Measurements from ENCODE around the gene LRRC3C. TPM values are rescaled to one million over a fixed set of nuclear protein-coding genes. Genes with fewer than 3 reads are reported as not detected.

Gene LRRC3C
- polyA plus RNA-seq, 1 donor from 2014 or later, result not detected

DNA sequence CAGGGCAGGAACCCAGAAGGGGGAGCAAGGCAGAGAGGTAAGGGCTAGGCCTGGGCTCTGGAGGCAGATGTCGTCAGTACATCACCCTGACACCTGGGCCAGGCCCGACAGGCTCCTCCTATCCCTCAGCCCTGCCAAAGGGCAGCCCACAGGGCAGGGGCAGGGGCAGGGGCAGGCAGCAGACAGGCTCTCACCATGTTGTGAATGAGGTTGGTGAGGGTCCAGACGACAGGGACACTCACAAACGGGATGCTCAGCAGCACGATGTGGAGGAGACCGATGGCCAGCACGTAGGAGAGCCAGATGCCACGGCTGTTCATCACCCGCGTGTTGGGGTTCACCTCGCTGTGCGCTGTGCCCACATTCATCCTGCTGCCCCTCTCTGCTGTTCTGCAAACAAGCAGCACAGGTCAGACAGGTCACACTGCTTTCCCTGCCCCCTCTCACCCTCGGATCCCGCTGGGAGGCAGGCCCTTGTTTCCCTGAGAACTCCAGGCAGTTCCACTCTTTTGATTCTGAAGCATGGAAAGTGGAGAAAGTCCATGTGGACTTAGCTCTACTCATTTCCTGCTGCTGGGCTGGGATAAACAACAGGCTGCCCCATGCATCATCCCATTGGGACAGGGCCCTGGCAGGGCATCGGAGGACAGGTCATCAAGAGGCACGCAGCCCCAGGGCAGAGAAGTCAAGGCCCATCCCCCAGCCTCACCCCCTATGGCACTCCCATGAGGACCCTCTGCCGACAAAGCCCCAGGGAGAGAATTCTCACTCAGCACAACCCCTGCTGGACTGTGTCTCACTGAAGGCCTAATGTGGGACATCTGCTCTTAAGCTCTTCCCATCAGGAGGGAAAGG lies 3.5 kb upstream of the LRRC3C start:
- Histone ChIP-seq H3K9ac (ENCODE audit: low read length) (no peak overlapping the region), H4K20me1 (ENCODE audit: insufficient read depth) (no peaks in the 10 kb centered on the region), H3K9me3 (ENCODE audit: low read length) (no peaks in the 10 kb centered on the region), H3K27ac (ENCODE audit: low read length) (no peak overlapping the region), H3K79me2 (replicated peaks; ENCODE audit: insufficient read depth, low read length) (peaks cover 15% of the 10 kb centered on the region), H3F3A (ENCODE audit: insufficient read depth, low read length, poor library complexity, severe bottlenecking) (no peaks in the 10 kb centered on the region), H2AFZ (ENCODE audit: low read depth, low read length) (no peak overlapping the region), H3K4me2 (ENCODE audit: low read length) (no peak overlapping the region), H3K9me2 (ENCODE audit: insufficient read depth, low read length) (no peaks in the 10 kb centered on the region), H3K4me3 (ENCODE audit: low read length) (no peak overlapping the region), H3K36me3 (ENCODE audit: insufficient read depth, low read length) (no peaks in the 10 kb centered on the region), H3K27me3 (ENCODE audit: insufficient read depth, low read depth, low read length) (no peaks in the 10 kb centered on the region)
- TF ChIP-seq EZH2 (IDR thresholded peaks at IDR 0.05; ENCODE audit: borderline replicate concordance, insufficient read depth, low read length, poor library complexity, severe bottlenecking) (no peak), CTCF (IDR thresholded peaks at IDR 0.05; ENCODE audit: poor library complexity, severe bottlenecking) (no peak), TAF1 (IDR thresholded peaks at IDR 0.05; ENCODE audit: low read depth) (no peak), EP300 (conservative IDR thresholded peaks at IDR 0.05; ENCODE audit: poor library complexity, severe bottlenecking) (no peak), RAD21 (conservative IDR thresholded peaks at IDR 0.05) (no peak), SMC3 (conservative IDR thresholded peaks at IDR 0.05; ENCODE audit: poor library complexity) (no peak), POLR2AphosphoS5 (IDR thresholded peaks at IDR 0.05) (no peak), MXI1 (conservative IDR thresholded peaks at IDR 0.05; ENCODE audit: poor library complexity, severe bottlenecking) (no peak)
- TF ChIP-seq, protein P1, sequence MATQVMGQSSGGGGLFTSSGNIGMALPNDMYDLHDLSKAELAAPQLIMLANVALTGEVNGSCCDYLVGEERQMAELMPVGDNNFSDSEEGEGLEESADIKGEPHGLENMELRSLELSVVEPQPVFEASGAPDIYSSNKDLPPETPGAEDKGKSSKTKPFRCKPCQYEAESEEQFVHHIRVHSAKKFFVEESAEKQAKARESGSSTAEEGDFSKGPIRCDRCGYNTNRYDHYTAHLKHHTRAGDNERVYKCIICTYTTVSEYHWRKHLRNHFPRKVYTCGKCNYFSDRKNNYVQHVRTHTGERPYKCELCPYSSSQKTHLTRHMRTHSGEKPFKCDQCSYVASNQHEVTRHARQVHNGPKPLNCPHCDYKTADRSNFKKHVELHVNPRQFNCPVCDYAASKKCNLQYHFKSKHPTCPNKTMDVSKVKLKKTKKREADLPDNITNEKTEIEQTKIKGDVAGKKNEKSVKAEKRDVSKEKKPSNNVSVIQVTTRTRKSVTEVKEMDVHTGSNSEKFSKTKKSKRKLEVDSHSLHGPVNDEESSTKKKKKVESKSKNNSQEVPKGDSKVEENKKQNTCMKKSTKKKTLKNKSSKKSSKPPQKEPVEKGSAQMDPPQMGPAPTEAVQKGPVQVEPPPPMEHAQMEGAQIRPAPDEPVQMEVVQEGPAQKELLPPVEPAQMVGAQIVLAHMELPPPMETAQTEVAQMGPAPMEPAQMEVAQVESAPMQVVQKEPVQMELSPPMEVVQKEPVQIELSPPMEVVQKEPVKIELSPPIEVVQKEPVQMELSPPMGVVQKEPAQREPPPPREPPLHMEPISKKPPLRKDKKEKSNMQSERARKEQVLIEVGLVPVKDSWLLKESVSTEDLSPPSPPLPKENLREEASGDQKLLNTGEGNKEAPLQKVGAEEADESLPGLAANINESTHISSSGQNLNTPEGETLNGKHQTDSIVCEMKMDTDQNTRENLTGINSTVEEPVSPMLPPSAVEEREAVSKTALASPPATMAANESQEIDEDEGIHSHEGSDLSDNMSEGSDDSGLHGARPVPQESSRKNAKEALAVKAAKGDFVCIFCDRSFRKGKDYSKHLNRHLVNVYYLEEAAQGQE (IDR thresholded peaks at IDR 0.05; ENCODE audit: borderline replicate concordance), result no peak

- TF ChIP-seq RAD21 (conservative IDR thresholded peaks at IDR 0.05) (no peak), TAF1 (IDR thresholded peaks at IDR 0.05; ENCODE audit: low read depth) (no peak), CTCF (IDR thresholded peaks at IDR 0.05; ENCODE audit: poor library complexity, severe bottlenecking) (no peak), MXI1 (conservative IDR thresholded peaks at IDR 0.05; ENCODE audit: poor library complexity, severe bottlenecking) (no peak), EP300 (conservative IDR thresholded peaks at IDR 0.05; ENCODE audit: poor library complexity, severe bottlenecking) (no peak), SMC3 (conservative IDR thresholded peaks at IDR 0.05; ENCODE audit: poor library complexity) (no peak), POLR2AphosphoS5 (IDR thresholded peaks at IDR 0.05) (no peak), EZH2 (IDR thresholded peaks at IDR 0.05; ENCODE audit: borderline replicate concordance, insufficient read depth, low read length, poor library complexity, severe bottlenecking) (no peak)
- TF ChIP-seq, protein P1 (IDR thresholded peaks at IDR 0.05; ENCODE audit: borderline replicate concordance), result no peak
- H3K79me2 ChIP-seq (replicated peaks; ENCODE audit: insufficient read depth, low read length), result peaks cover 15% of the 10 kb centered on the region
Observed at GRCh38 chr17:39924691-39925055, 2.9 kb upstream of the LRRC3C start.

More at GRCh38 chr17:39924691-39925055, 2.9 kb upstream of the LRRC3C start:
- Histone ChIP-seq H3K27ac (ENCODE audit: low read length) (no peak overlapping the region), H4K20me1 (ENCODE audit: insufficient read depth) (no peaks in the 10 kb centered on the region), H3F3A (ENCODE audit: insufficient read depth, low read length, poor library complexity, severe bottlenecking) (no peaks in the 10 kb centered on the region), H3K27me3 (ENCODE audit: insufficient read depth, low read depth, low read length) (no peaks in the 10 kb centered on the region), H3K4me2 (ENCODE audit: low read length) (no peak overlapping the region), H3K9me3 (ENCODE audit: low read length) (no peaks in the 10 kb centered on the region), H3K9me2 (ENCODE audit: insufficient read depth, low read length) (no peaks in the 10 kb centered on the region), H2AFZ (ENCODE audit: low read depth, low read length) (no peak overlapping the region), H3K36me3 (ENCODE audit: insufficient read depth, low read length) (no peaks in the 10 kb centered on the region), H3K9ac (ENCODE audit: low read length) (no peak overlapping the region), H3K4me3 (ENCODE audit: low read length) (no peak overlapping the region)

Measured in neural cell (in vitro differentiated cells).